B cell (primary cell): Measurements from ENCODE around the gene COG6. TPM values are rescaled to one million over a fixed set of nuclear protein-coding genes. Genes with fewer than 3 reads are reported as not detected.

Source experiments
- ATAC-seq: fragments of 200-7000 bp; cut with Tn5 transposase; one replicate; pipeline ENCODE4 v1.10.0; 2021; ENCODE audit warnings: low read depth, mild to moderate bottlenecking, moderate number of reproducible peaks, moderate library complexity
- CTCF ChIA-PET: fragments of 350-600 bp; sonication (Branson Sonifier 250); formaldehyde crosslinking; loops from one replicate; lab custom pipeline; 2021; ENCODE audit warnings: antibody characterized with exemption, inconsistent platforms; lab: Charles Lee
- POLR2A ChIA-PET: fragments of 350-600 bp; sonication (Branson Sonifier 250); formaldehyde crosslinking; loops from one replicate; lab custom pipeline; 2021; ENCODE audit warnings: antibody characterized with exemption; lab: Charles Lee
- DNase-seq: peaks from one replicate; pipeline ENCODE4 v3.0.0; 2013
- H2AFZ ChIP-seq: 2 replicates; pipeline ENCODE4 v1.6.1; 2012; ENCODE audit warnings: mild to moderate bottlenecking, low read depth, low read length; ENCODE audit not compliant: insufficient read depth, poor library complexity, severe bottlenecking
- H3K27ac ChIP-seq, 2 donors: 1 replicate in 1 of 2; 2 replicates in 1 of 2; pipeline ENCODE4 v1.5.1; 2012 to 2013; ENCODE audit warnings: low read length in 2 of 2, mild to moderate bottlenecking in 2 of 2, moderate library complexity in 1 of 2
- H3K27me3 ChIP-seq, 4 experiments: fragments of 200-600 bp in 1 of 4; sonication (generic) in 1 of 4; replicated peaks in 1 of 4; 1 replicate in 2 of 4; 2 replicates in 2 of 4; pipeline versions ENCODE4 v1.6.1 to v1.7.0; 2013 to 2016; ENCODE audit warnings: low read length in 3 of 4, mild to moderate bottlenecking in 2 of 4, mixed read lengths in 1 of 4, moderate library complexity in 1 of 4; ENCODE audit not compliant: insufficient read depth in 4 of 4, control insufficient read depth in 3 of 4; ENCODE audit errors: control extremely low read depth in 1 of 4
- H3K36me3 ChIP-seq, 2 experiments: replicated peaks in 1 of 2; 1 replicate in 1 of 2; 2 replicates in 1 of 2; pipeline versions ENCODE4 v1.6.1 to v1.7.1; 2013; ENCODE audit warnings: low read length in 1 of 2; ENCODE audit not compliant: insufficient read depth in 2 of 2, control insufficient read depth in 1 of 2; ENCODE audit errors: control extremely low read depth in 1 of 2, extremely low read depth in 1 of 2
- H3K4me1 ChIP-seq, 2 donors: fragments of 200-600 bp in 1 of 2; sonication (generic) in 1 of 2; 1 replicate in 1 of 2; 2 replicates in 1 of 2; pipeline versions ENCODE4 v1.5.1 to v1.6.1; 2013 to 2017; ENCODE audit warnings: low read length in 2 of 2; ENCODE audit not compliant: control insufficient read depth in 2 of 2, insufficient read depth in 2 of 2
- H3K4me2 ChIP-seq: replicated peaks from 2 replicates; pipeline ENCODE3; 2012; ENCODE audit warnings: mild to moderate bottlenecking, low read depth, low read length; ENCODE audit not compliant: poor library complexity, severe bottlenecking
- H3K4me3 ChIP-seq, 5 experiments: fragments of 200-600 bp in 1 of 5; sonication (generic) in 1 of 5; 1 replicate in 3 of 5; 2 replicates in 2 of 5; pipeline versions ENCODE4 v1.5.1 to v1.7.0; 2011 to 2016; ENCODE audit warnings: low read length in 4 of 5, mild to moderate bottlenecking in 4 of 5, low read depth in 2 of 5, control low read depth in 1 of 5, moderate library complexity in 1 of 5; ENCODE audit not compliant: insufficient read depth in 1 of 5; ENCODE audit errors: control extremely low read depth in 1 of 5, extremely low read depth in 1 of 5
- H3K79me2 ChIP-seq: fragments of 200-600 bp; sonication (generic); one replicate; pipeline ENCODE4 v1.6.0; 2016; ENCODE audit warnings: low read length; ENCODE audit not compliant: control insufficient read depth, insufficient read depth
- H3K9ac ChIP-seq: fragments of 200-600 bp; sonication (generic); 2 replicates; pipeline ENCODE4 v1.6.1; 2017; ENCODE audit warnings: mild to moderate bottlenecking, low read length, moderate library complexity
- H3K9me3 ChIP-seq, 3 donors: one replicate each; pipeline versions ENCODE4 v1.6.1 to v1.7.1; 2013; ENCODE audit warnings: low read length in 2 of 3; ENCODE audit not compliant: control insufficient read depth in 2 of 3, insufficient read depth in 1 of 3; ENCODE audit errors: control extremely low read depth in 1 of 3
- H4K20me1 ChIP-seq: 2 replicates; pipeline ENCODE4 v1.6.0; 2012; ENCODE audit warnings: mild to moderate bottlenecking, low read length; ENCODE audit not compliant: insufficient read depth, control insufficient read depth, poor library complexity, severe bottlenecking
- H3K27ac Mint-ChIP-seq: one replicate; pipeline ENCODE4 v1.8.0; 2021; ENCODE audit warnings: mixed read lengths
- H3K27me3 Mint-ChIP-seq: one replicate; pipeline ENCODE4 v1.8.0; 2021; ENCODE audit warnings: mixed read lengths
- H3K4me1 Mint-ChIP-seq: one replicate; pipeline ENCODE4 v1.8.0; 2021; ENCODE audit warnings: mixed read lengths
- H3K4me3 Mint-ChIP-seq: one replicate; pipeline ENCODE4 v1.8.0; 2021; ENCODE audit warnings: mixed read lengths
- H3K9me3 Mint-ChIP-seq: one replicate; pipeline ENCODE4 v1.8.0; 2022; ENCODE audit warnings: mixed read lengths; ENCODE audit not compliant: insufficient read depth
- EZH2 ChIP-seq: IDR thresholded peaks from 2 replicates; pipeline ENCODE4 v1.6.1; 2012; ENCODE audit warnings: borderline replicate concordance, low read depth, mild to moderate bottlenecking, moderate library complexity, low read length; ENCODE audit not compliant: insufficient read depth, poor library complexity, severe bottlenecking
- WGBS: methylation state at CpG from one replicate; pipeline ENCODE4 v1.1.5; 2013; ENCODE audit warnings: missing lambda C conversion rate; ENCODE audit not compliant: insufficient coverage; 5-methylcytosine and 5-hydroxymethylcytosine counted together
- intact Hi-C: fragments of 100-400 bp; cut with micrococcal nuclease; formaldehyde crosslinking; loops from one replicate; pipeline ENCODE4 v1.10.0; 2022
- polyA plus RNA-seq: library from polyadenylated mRNA; depleted of rRNA; stranded (reverse); fragments of >200 nt; gene quantifications from 2 replicates; pipeline ENCODE4 v1.2.3, GENCODE V29; 2012
- total RNA-seq, 2 donors: library from RNA; stranded (reverse); fragments of 120-200 nt in 1 of 2; gene quantifications; 1 replicate in 1 of 2; 2 replicates in 1 of 2; pipeline versions ENCODE4 v1.2.3 to v1.2.4, GENCODE V29; 2013 to 2022
- TF ChIP-seq, protein P1 (sequence below): fragments of 200-600 bp; IDR thresholded peaks from one replicate; pipeline ENCODE4 v1.8.0; 2022; ENCODE audit warnings: antibody characterized with exemption, mild to moderate bottlenecking

The COG6 gene
- total and polyA plus RNA-seq, 2 donors (not counting 1 experiment from before 2014, with no cell fraction given) = 7.7 to 49.9 TPM

DNA sequence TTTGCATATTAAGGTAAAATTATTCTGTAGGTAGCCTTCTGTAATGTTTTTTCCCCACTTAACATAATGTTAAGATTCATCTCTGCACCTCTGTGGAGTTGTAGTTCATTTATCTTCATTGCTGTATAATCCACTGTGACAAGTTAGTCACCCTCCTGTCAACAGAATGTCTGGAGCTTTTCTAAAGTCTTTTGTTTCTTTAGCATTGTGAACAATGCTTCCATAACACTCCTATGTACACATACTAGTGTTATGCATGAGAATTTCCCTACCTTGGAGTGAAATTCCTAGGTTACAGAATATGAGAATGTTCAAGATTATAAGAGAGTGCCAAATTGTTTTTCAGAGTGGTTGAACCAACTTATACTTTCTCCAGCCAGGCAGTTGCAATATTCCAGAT is 113.5 kb downstream of the COG6 start:
- Histone ChIP-seq H3K79me2 (no peaks in the 10 kb centered on the region), H3K4me2 (no peak overlapping the region), H3K36me3 (no peaks in the 10 kb centered on the region), H3K4me1 (peaks cover 5 to 7% of the 10 kb centered on the region in 2 donors), H3K27ac (no peak overlapping the region), H4K20me1 (no peaks in the 10 kb centered on the region), H2AFZ (no peak overlapping the region), H3K9ac (no peak overlapping the region), H3K9me3 (no peaks in the 10 kb centered on the region), H3K27me3 (no peaks in the 10 kb centered on the region), H3K4me3 (no peak overlapping the region)
- ChIA-PET CTCF (interaction anchor here (0.6 kb wide), 1 partner anchor 1010 kb away, joined by 3 read pairs; no protein-coding TSS in a partner anchor), POLR2A (no interaction called here)
- H3K4me3 Mint-ChIP-seq = no peak overlapping the region
- no peaks in the 10 kb centered on the region for H3K9me3 Mint-ChIP-seq
- H3K27ac Mint-ChIP-seq = no peak overlapping the region
- TF ChIP-seq, protein P1, sequence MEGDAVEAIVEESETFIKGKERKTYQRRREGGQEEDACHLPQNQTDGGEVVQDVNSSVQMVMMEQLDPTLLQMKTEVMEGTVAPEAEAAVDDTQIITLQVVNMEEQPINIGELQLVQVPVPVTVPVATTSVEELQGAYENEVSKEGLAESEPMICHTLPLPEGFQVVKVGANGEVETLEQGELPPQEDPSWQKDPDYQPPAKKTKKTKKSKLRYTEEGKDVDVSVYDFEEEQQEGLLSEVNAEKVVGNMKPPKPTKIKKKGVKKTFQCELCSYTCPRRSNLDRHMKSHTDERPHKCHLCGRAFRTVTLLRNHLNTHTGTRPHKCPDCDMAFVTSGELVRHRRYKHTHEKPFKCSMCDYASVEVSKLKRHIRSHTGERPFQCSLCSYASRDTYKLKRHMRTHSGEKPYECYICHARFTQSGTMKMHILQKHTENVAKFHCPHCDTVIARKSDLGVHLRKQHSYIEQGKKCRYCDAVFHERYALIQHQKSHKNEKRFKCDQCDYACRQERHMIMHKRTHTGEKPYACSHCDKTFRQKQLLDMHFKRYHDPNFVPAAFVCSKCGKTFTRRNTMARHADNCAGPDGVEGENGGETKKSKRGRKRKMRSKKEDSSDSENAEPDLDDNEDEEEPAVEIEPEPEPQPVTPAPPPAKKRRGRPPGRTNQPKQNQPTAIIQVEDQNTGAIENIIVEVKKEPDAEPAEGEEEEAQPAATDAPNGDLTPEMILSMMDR = no peak
- no peak for TF ChIP-seq EZH2
- intact Hi-C loops = no loop called here
- DNase-seq (no peak), ATAC-seq (no peak)
- no peaks in the 10 kb centered on the region for H3K27me3 Mint-ChIP-seq
- peaks cover 7% of the 10 kb centered on the region for H3K4me1 Mint-ChIP-seq

DNA sequence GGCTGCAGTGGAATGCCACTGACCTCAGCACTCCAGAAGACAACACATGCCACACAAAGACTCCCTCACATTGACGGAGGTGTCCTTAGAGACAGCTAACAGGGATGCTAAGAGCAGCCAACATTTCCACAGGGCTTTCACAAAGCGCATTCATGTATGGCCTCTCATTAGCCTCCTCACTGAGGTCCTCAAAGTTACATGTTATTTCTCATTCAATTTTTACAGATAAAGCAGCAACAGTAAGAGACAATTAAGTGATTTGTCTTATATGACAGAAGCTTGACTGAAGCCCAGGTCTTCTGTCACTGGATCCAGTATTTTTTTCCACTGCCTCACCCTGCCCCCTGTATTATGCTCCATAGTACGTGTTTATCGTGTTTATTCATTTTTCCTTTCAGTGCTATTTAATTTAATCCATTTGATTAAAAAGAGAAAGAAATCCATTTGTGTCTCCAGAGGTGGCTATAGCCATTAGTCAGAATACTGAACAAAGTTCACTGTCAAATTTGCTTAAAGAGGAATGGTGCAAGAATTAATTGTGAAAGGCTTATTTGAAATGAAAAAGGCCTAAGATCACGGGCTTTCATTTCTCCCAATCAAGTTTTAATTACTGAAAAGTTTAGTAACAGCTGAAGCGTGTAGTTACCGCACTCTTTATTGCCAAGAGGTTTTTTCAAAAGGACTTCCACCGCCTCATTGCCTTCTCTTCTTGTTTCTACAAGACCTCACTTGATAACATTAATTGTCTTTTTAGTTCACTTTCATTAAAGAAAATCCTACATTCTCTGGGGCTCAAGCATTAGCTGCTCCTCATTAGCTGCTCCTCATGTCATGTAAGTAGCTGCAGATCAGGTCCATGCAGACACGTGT is 115.0 kb downstream of the COG6 start:
- Mint-ChIP-seq H3K4me1 (peaks cover 7% of the 10 kb centered on the region), H3K9me3 (no peaks in the 10 kb centered on the region), H3K27me3 (no peaks in the 10 kb centered on the region), H3K27ac (no peak overlapping the region), H3K4me3 (no peak overlapping the region)
- no peaks in the 10 kb centered on the region for H3K9me3 ChIP-seq
- H3K4me2 ChIP-seq = no peak overlapping the region
- no peaks in the 10 kb centered on the region for H4K20me1 ChIP-seq
- H2AFZ ChIP-seq = no peak overlapping the region
- peaks cover 5 to 7% of the 10 kb centered on the region in 2 donors for H3K4me1 ChIP-seq
- no peaks in the 10 kb centered on the region for H3K36me3 ChIP-seq
- no peak overlapping the region for H3K4me3 ChIP-seq
- no peaks in the 10 kb centered on the region for H3K79me2 ChIP-seq
- no peak overlapping the region for H3K27ac ChIP-seq
- TF ChIP-seq, protein P1 = no peak
- no peak for TF ChIP-seq EZH2
- DNase-seq (no peak), ATAC-seq (no peak)
- no peak overlapping the region for H3K9ac ChIP-seq
- intact Hi-C loops = no loop called here
- ChIA-PET POLR2A (no interaction called here), CTCF (no interaction called here)
- no peaks in the 10 kb centered on the region for H3K27me3 ChIP-seq
- WGBS = 82% methylated on average over 6 of the region's 9 CpGs
